ENCODE data around the gene DUOX2.

DNA sequence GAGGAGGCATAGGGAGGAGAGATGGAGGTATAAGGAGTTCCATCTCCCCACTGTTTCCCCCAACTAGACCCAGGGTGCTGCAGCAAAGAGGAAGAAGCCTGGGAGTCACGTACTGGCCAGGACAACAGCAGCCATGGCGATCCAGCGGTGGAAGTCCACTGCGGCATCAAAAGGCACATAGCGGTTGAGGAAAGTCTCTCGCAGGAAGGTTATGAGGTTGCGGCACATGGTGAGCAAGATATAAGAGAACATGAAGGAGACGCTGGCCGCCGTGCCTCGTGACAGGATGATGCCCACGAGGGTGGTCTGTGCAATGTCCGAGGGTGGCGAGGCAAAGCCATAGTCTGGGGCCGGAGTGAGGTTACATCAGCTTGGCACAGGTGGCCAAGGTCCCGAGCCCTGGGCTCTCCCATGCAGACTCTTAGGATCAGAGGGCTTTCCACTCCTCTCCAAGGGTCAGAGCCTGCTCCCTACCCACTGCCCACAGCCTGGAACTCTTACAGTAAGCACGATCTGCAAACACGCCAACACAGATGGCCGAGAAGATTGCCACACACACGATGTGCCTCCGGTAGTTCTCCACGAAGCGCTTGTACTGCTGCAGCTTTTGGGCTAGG, 14.3 kb downstream of the DUOX2 start:
- TF ChIP-seq, protein P1, sequence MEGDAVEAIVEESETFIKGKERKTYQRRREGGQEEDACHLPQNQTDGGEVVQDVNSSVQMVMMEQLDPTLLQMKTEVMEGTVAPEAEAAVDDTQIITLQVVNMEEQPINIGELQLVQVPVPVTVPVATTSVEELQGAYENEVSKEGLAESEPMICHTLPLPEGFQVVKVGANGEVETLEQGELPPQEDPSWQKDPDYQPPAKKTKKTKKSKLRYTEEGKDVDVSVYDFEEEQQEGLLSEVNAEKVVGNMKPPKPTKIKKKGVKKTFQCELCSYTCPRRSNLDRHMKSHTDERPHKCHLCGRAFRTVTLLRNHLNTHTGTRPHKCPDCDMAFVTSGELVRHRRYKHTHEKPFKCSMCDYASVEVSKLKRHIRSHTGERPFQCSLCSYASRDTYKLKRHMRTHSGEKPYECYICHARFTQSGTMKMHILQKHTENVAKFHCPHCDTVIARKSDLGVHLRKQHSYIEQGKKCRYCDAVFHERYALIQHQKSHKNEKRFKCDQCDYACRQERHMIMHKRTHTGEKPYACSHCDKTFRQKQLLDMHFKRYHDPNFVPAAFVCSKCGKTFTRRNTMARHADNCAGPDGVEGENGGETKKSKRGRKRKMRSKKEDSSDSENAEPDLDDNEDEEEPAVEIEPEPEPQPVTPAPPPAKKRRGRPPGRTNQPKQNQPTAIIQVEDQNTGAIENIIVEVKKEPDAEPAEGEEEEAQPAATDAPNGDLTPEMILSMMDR (IDR thresholded peaks at IDR 0.05): no peak
- no peak for TF ChIP-seq POLR2A (IDR thresholded peaks at IDR 0.05)
